Ramos (cell line): Measurements from ENCODE around the gene CAMK2G.

Experiments
- in situ Hi-C: fragments of 300-500 bp; cut with MboI; formaldehyde crosslinking; loops from one replicate; pipeline ENCODE4 v1.14.3; 2022; ENCODE audit warnings: low sequenced_read_pairs; ENCODE audit not compliant: unreplicated experiment

The CAMK2G gene

GRCh38 chr10:73816917-73817729, 57.2 kb downstream of the CAMK2G start:
- in situ Hi-C loops: no loop called here

GRCh38 chr10:73815719-73816030, 58.7 kb downstream of the CAMK2G start:
- in situ Hi-C loops: no loop called here

- in situ Hi-C loops: no loop called here
Measured at GRCh38 chr10:73814896-73815718, 59.2 kb downstream of the CAMK2G start.

GRCh38 chr10:73814276-73814895, 60.0 kb downstream of the CAMK2G start:
- in situ Hi-C loops: no loop called here

DNA sequence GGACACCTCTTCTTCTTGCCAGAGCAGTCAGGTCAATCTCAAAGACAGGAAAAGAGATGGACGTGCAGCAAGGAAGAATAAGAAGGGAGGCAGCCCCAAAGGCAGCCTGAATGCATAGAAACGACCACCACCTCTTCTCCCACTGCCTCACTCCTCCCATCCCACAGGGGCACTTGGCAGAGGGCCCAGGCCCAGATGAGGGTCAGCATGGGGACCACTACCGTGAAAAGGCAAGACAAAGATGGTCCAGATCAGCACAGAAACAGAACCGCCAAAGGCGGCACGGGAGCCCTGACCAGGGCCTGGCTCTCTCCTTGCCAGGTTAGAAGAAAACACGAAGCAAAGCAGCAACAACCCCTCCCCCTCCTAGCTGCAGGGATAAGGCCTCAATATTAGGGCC, 61.0 kb downstream of the CAMK2G start:
- in situ Hi-C loops: no loop called here

DNA sequence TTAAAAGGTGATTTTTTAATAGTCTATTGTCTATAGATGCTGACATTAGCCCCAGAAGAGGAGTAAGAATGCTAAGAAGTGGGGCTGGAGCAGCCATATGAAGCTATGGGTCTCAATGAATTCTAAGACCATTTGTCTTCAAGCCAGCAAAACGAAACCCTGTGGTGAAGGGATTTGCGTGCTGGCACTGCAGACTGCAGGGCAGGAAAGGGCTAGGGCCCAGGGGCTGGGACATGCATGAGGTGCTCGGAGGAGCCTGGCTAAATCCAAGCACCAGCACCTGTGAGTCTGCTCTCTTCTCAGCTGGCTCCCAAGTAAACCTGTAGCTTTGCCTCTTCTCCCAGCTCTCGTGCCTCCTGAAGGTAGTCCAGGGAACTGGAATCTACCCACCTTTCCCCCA, 61.7 kb downstream of the CAMK2G start:
- in situ Hi-C loops: no loop called here

GRCh38 chr10:73810735-73811465, 63.5 kb downstream of the CAMK2G start:
- in situ Hi-C loops: no loop called here

- in situ Hi-C loops: no loop called here
Measured at GRCh38 chr10:73810358-73810734, 64.0 kb downstream of the CAMK2G start.

DNA sequence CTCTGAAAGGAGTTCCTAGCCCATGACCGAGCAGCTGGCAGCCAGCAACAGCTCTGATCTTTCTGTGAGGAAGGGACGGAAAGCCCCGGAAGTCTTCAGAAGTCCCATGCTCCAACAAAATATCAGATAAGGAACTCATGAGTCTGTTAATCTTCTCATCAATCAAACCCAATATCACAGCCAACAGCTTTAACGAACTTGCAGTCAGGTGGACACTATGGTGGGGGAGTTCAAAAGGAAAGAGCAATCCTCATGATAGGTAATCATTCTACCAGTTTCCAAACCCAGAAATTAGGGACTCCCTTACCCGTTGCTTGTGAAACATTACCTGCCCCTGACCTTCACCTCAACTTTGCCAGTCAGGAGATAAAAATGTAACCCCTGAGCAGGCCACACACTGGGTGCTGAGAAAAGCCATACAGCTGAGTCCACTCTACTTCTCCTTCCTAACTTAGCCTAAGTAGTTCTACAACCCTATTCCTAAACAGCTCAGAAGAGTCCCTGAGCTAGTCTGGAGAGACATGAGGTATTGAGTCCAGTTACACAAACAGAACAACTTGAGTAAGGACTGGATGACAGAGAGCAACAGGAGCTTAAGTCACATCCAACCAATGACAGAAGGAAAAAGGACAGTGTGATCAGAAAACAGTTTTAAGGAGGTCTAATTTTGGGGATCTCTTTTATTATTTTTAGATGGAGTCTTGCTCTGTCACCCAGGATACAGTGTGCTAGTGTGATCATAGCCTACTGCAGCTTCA, 65.1 kb downstream of the CAMK2G start:
- in situ Hi-C loops: no loop called here

GRCh38 chr10:73808021-73808815, 66.1 kb downstream of the CAMK2G start:
- in situ Hi-C loops: no loop called here

DNA sequence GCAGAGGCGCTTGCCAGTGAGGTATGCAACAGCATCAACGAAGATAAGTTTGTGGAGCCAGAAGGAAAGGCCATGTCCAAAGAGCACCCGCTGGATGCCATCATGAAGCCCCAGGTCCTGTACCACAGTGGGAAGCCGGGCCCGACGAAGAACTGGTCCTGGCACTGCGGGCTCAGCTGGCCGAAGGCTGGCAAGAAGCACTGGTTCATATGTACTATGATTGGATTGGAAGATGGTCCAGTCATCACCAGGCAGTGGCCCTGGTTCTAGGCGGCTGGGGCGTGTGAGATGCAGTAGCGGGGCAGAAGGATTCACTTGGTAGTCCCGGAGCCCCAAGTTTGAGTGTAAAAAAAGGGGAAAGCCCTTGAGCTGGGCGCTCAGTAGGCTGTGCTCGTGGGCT, 66.9 kb downstream of the CAMK2G start:
- in situ Hi-C loops: no loop called here

DNA sequence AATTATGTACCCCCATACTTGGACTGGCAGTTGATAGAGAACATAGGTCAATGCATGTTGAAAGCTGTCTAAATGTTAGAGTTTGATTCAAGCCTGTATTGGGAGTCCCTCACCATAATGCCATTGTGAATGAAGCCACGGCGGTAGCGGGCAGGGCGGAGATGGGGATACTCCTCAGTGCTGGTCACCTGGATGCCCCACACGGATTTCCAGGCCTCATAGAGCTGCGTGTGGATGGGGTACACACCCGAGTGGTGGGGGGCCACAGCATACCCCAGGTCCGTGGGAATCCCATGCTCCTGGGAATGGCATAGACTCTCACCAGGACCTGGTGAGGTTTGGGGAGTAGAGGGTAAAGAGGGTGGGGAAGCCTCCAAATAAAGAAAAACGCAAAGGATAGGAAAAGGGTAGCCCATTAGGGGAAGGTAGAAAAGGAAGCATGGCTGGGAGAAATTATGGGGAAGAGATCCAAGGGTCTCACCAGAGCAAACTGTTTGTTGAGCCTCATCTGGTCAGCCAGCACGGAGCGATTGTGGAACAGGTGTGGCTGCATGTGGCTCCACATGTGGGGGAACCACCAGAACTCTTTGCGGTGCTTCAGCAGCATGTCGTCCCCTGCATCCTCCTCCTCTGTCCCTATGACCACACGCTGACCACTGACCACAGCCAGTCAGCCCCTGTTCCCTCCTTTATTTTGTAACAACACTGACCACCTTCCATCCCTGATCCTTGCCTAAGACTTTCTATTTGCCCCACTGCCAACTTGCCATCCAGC, 68.0 kb downstream of the CAMK2G start:
- in situ Hi-C loops: no loop called here

DNA sequence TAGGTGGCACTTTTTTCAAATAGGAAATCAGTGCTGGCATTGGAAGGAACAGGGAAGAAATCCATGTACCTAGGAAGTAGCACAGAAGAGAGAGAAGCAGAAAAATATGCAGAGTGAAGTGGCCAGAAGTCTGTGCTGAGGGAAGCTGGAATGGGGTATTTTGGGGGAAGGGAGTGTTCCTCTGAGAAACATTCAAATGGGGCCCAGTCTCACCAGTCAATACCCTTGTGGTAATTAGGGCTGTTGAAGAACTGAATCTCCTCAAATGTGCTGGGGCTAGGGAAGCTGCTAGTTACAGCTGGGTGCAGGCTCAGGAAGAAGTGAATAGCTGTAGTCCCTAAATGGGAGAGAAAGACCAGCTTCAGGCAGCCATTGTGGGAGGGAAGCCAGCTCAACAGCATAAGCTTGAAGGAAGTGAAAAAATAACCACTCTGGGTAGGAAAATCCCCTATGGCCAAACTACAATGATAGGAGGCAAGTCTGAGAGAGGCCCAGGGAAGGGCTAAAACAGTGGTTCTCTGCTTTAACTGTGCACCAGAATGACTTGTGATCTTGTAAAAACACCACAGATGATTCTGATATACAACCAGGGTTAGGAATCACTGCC, 70.6 kb downstream of the CAMK2G start:
- in situ Hi-C loops: no loop called here

GRCh38 chr10:73802276-73802991, 71.9 kb downstream of the CAMK2G start:
- in situ Hi-C loops: no loop called here

DNA sequence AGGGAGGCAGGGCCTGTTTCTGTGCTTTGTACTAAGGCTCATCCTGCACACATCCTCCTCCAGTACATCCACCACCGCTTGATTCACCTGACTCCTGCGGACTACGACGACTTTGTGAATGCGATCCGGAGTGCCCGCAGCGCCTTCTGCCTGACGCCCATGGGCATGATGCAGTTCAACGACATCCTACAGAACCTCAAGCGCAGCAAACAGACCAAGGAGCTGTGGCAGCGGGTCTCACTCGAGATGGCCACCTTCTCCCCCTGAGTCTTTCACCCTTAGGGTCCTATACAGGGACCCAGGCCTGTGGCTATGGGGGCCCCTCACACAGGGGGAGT, 73.1 kb downstream of the CAMK2G start:
- in situ Hi-C loops: no loop called here

DNA sequence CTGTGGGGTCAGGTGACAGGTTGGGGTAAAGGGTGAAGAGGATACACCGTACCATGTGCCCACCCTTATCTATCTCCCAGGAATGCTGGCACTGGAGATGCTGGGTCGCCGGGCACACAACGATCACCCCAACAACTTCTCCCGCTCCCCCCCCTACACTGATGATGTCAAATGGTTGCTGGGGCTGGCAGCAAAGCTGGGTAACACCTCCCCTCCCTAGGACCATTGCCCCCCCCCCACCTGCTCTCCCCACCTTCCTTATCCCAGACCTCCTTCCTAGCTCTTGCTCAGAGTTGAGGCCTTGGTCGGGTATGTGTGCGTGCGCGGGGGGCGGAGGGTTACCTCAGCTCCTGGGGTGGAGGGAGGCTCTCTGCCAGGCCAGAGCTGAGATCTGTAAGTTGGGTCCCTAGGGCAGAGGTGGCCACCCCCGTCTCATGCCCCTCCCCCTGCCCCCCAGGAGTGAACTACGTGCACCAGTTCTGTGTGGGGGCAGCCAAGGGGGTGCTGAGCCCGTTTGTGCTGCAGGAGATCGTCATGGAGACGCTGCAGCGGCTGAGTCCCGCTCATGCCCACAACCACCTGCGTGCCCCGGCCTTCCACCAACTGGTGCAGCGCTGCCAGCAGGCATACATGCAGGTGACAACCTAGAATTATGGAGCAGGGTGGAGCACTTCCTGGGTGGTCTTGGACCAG, 73.6 kb downstream of the CAMK2G start:
- in situ Hi-C loops: no loop called here
